Suprapubic skin (tissue), 4 donors: ENCODE data around the gene ARAF. TPM values are rescaled to one million over a fixed set of nuclear protein-coding genes. Genes with fewer than 3 reads are reported as not detected.

Experiments used
- DNase-seq, 2 donors: peaks; one replicate each; pipeline ENCODE4 v3.0.0-alpha.2; 2019; ENCODE audit warnings: low spot score in 2 of 2
- H3K27ac ChIP-seq: fragments of 200-600 bp; sonication (generic); one replicate; pipeline ENCODE4 v1.5.1; 2019
- H3K27me3 ChIP-seq: fragments of 200-600 bp; sonication (generic); one replicate; pipeline ENCODE4 v1.5.1; 2019
- H3K36me3 ChIP-seq: fragments of 200-600 bp; sonication (generic); one replicate; pipeline ENCODE4 v1.5.1; 2019
- H3K4me1 ChIP-seq: fragments of 200-600 bp; sonication (generic); one replicate; pipeline ENCODE4 v1.5.1; 2019
- H3K4me3 ChIP-seq: fragments of 200-600 bp; sonication (generic); one replicate; pipeline ENCODE4 v1.5.1; 2019; ENCODE audit warnings: mild to moderate bottlenecking
- H3K9me3 ChIP-seq: fragments of 200-600 bp; sonication (generic); one replicate; pipeline ENCODE4 v1.5.1; 2019
- CTCF ChIP-seq, 2 donors: fragments of 200-600 bp in 1 of 2; fragments of 450-650 bp in 1 of 2; sonication (generic) in 1 of 2; IDR thresholded peaks; one replicate each; pipeline ENCODE4 v1.5.1; 2016 to 2019; ENCODE audit warnings: antibody characterized with exemption in 2 of 2, mild to moderate bottlenecking in 1 of 2, moderate library complexity in 1 of 2
- EP300 ChIP-seq: sonication (generic); formaldehyde crosslinking; IDR thresholded peaks from one replicate; pipeline ENCODE4 v1.6.1; 2017; ENCODE audit warnings: antibody characterized with exemption
- POLR2A ChIP-seq, 2 donors: fragments of 450-650 bp; IDR thresholded peaks; one replicate each; pipeline ENCODE4 v1.6.1; 2017; ENCODE audit warnings: antibody characterized with exemption in 2 of 2, mild to moderate bottlenecking in 2 of 2, moderate library complexity in 2 of 2
- POLR2AphosphoS5 ChIP-seq, 3 donors: sonication (generic); formaldehyde crosslinking; IDR thresholded peaks; one replicate each; pipeline ENCODE4 v1.6.1; 2017; ENCODE audit warnings: antibody characterized with exemption in 3 of 3
- WGBS: methylation state at CpG from one replicate; pipeline ENCODE4 v1.1.5; 2018; 5-methylcytosine and 5-hydroxymethylcytosine counted together
- total RNA-seq, 4 donors: library from RNA; depleted of rRNA; stranded (reverse); fragments of >200 nt; gene quantifications; one replicate each; pipeline ENCODE4 v1.1.0, GENCODE V29; 2016

ARAF gene
- total RNA-seq, 4 donors from 2014 or later: 32.4 to 60.0 (median 42.2) TPM

- Histone ChIP-seq H3K27me3 (no peaks in the 10 kb centered on the region), H3K9me3 (no peaks in the 10 kb centered on the region), H3K4me1 (peaks cover 11% of the 10 kb centered on the region), H3K27ac (peak overlapping the region; percentile 75), H3K36me3 (no peaks in the 10 kb centered on the region), H3K4me3 (peak overlapping the region; percentile 50)
- DNase-seq: no peak
- no peak for TF ChIP-seq CTCF (IDR thresholded peaks at IDR 0.05)
- no peak for TF ChIP-seq EP300
- TF ChIP-seq POLR2A (IDR thresholded peaks at IDR 0.05): no peak
- TF ChIP-seq POLR2AphosphoS5 (IDR thresholded peaks at IDR 0.05): no peak
- WGBS: 68% methylated on average over 8 of the region's 8 CpGs
These were observed 22.3 kb downstream of the ARAF start for GRCh38 chrX:47583240-47583861.

- Histone ChIP-seq H3K9me3 (no peaks in the 10 kb centered on the region), H3K4me3 (no peak overlapping the region), H3K27ac (no peak overlapping the region), H3K36me3 (no peaks in the 10 kb centered on the region), H3K4me1 (peaks cover 11% of the 10 kb centered on the region), H3K27me3 (no peaks in the 10 kb centered on the region)
- DNase-seq: no peak
- TF ChIP-seq POLR2AphosphoS5 (IDR thresholded peaks at IDR 0.05) (no peak), CTCF (IDR thresholded peaks at IDR 0.05) (no peak), EP300 (no peak), POLR2A (IDR thresholded peaks at IDR 0.05) (no peak)
- WGBS: 61% methylated on average over 6 of the region's 6 CpGs
These were observed 23.7 kb downstream of the ARAF start for GRCh38 chrX:47584714-47585113.

- 65% methylated on average over 14 of the region's 16 CpGs for WGBS
- Histone ChIP-seq H3K36me3 (no peaks in the 10 kb centered on the region), H3K4me1 (peaks cover 11% of the 10 kb centered on the region), H3K4me3 (no peak overlapping the region), H3K27ac (no peak overlapping the region), H3K9me3 (no peaks in the 10 kb centered on the region), H3K27me3 (no peaks in the 10 kb centered on the region)
- DNase-seq: no peak
- no peak for TF ChIP-seq POLR2A (IDR thresholded peaks at IDR 0.05)
- no peak for TF ChIP-seq POLR2AphosphoS5 (IDR thresholded peaks at IDR 0.05)
- TF ChIP-seq CTCF (IDR thresholded peaks at IDR 0.05): no peak
- TF ChIP-seq EP300: no peak
These were observed 24.3 kb downstream of the ARAF start for GRCh38 chrX:47585273-47585672.

- 68% methylated on average over 6 of the region's 11 CpGs for WGBS
- no peak overlapping the region for H3K4me3 ChIP-seq
- H3K36me3 ChIP-seq: no peaks in the 10 kb centered on the region
- peaks cover 11% of the 10 kb centered on the region for H3K4me1 ChIP-seq
- H3K27ac ChIP-seq: no peak overlapping the region
- TF ChIP-seq CTCF (IDR thresholded peaks at IDR 0.05): no peak
- TF ChIP-seq POLR2AphosphoS5 (IDR thresholded peaks at IDR 0.05): no peak
- no peak for TF ChIP-seq POLR2A (IDR thresholded peaks at IDR 0.05)
- TF ChIP-seq EP300: no peak
- H3K9me3 ChIP-seq: no peaks in the 10 kb centered on the region
- DNase-seq: no peak
- H3K27me3 ChIP-seq: no peaks in the 10 kb centered on the region
These were observed 25.2 kb downstream of the ARAF start for GRCh38 chrX:47586043-47586787.

GRCh38 chrX:47587091-47587891 is 26.3 kb downstream of the ARAF start:
- WGBS: 41% methylated on average over 4 of the region's 4 CpGs
- TF ChIP-seq CTCF (IDR thresholded peaks at IDR 0.05) (no peak), POLR2AphosphoS5 (IDR thresholded peaks at IDR 0.05) (no peak), POLR2A (IDR thresholded peaks at IDR 0.05) (no peak), EP300 (no peak)
- DNase-seq: no peak

More at GRCh38 chrX:47587091-47587891, 26.3 kb downstream of the ARAF start:
- Histone ChIP-seq H3K27ac (no peak overlapping the region), H3K9me3 (no peaks in the 10 kb centered on the region), H3K4me3 (no peak overlapping the region), H3K4me1 (peaks cover 4% of the 10 kb centered on the region), H3K36me3 (no peaks in the 10 kb centered on the region), H3K27me3 (no peaks in the 10 kb centered on the region)
